GM12878 (cell line): Measurements from ENCODE around the gene PRR15L.

ENCODE experiments used
- BRCA1 ChIP-seq: IDR thresholded peaks from 2 replicates; pipeline ENCODE4 v1.6.1; 2011; ENCODE audit warnings: low read depth, low read length, improper control_type of control experiment
- CREB1 ChIP-seq: IDR thresholded peaks from 2 replicates; pipeline ENCODE4 v1.6.1; 2012; ENCODE audit warnings: low read depth, mild to moderate bottlenecking, inconsistent platforms
- EGR1 ChIP-seq, 2 experiments: IDR thresholded peaks; 1 replicate in 1 of 2; 2 replicates in 1 of 2; pipeline ENCODE4 v1.6.1; 2011 to 2012; ENCODE audit warnings: low read depth in 2 of 2, low read length in 2 of 2, borderline replicate concordance in 1 of 2, mild to moderate bottlenecking in 1 of 2, moderate library complexity in 1 of 2
- JUND ChIP-seq: IDR thresholded peaks from 2 replicates; pipeline ENCODE4 v1.6.1; 2012; ENCODE audit warnings: low read depth, mild to moderate bottlenecking, low read length, improper control_type of control experiment, moderate library complexity
- MEF2B ChIP-seq: fragments of 450-650 bp; IDR thresholded peaks from 2 replicates; pipeline ENCODE4 v1.6.1; 2018; ENCODE audit warnings: mild to moderate bottlenecking, moderate library complexity; ENCODE audit not compliant: partially characterized antibody, poor library complexity, severe bottlenecking
- MYC ChIP-seq: IDR thresholded peaks from 2 replicates; pipeline ENCODE4 v1.6.1; 2011; ENCODE audit warnings: mild to moderate bottlenecking, low read length, moderate library complexity, inconsistent platforms; ENCODE audit not compliant: insufficient read depth, insufficient replicate concordance, insufficient read length, severe bottlenecking
- POU2F2 ChIP-seq: IDR thresholded peaks from 3 replicates; pipeline ENCODE4 v1.6.1; 2011; ENCODE audit warnings: low read depth, mild to moderate bottlenecking, low read length, borderline replicate concordance
- SMARCA5 ChIP-seq: fragments of 450-650 bp; IDR thresholded peaks from 2 replicates; pipeline ENCODE4 v1.6.1; 2017; ENCODE audit warnings: mild to moderate bottlenecking
- USF2 ChIP-seq: IDR thresholded peaks from 2 replicates; pipeline ENCODE4 v1.6.1; 2011; ENCODE audit warnings: low read depth, low read length, improper control_type of control experiment, borderline replicate concordance
- TF ChIP-seq, protein P1 (sequence below), 3 experiments: IDR thresholded peaks in 2 of 3; conservative IDR thresholded peaks in 1 of 3; 2 replicates each; pipeline ENCODE4 v1.5.1; 2011; ENCODE audit warnings: low read depth in 3 of 3, low read length in 3 of 3, mild to moderate bottlenecking in 3 of 3, control low read depth in 2 of 3, moderate library complexity in 2 of 3, inconsistent platforms in 1 of 3, mixed read lengths in 1 of 3; ENCODE audit not compliant: control insufficient read depth in 2 of 3, insufficient read depth in 1 of 3; ENCODE audit errors: extremely low read depth in 1 of 3
- TF ChIP-seq, protein P2 (sequence below): IDR thresholded peaks from 2 replicates; pipeline ENCODE4 v1.6.1; 2012; ENCODE audit warnings: low read depth, low read length, improper control_type of control experiment
- TF ChIP-seq, protein P3 (sequence below): IDR thresholded peaks from 2 replicates; pipeline ENCODE4 v1.6.1; 2012; ENCODE audit warnings: mild to moderate bottlenecking, low read depth, low read length

- TF ChIP-seq USF2: no peak
- TF ChIP-seq MEF2B: no peak
- no peak for TF ChIP-seq BRCA1
- TF ChIP-seq, protein P1, sequence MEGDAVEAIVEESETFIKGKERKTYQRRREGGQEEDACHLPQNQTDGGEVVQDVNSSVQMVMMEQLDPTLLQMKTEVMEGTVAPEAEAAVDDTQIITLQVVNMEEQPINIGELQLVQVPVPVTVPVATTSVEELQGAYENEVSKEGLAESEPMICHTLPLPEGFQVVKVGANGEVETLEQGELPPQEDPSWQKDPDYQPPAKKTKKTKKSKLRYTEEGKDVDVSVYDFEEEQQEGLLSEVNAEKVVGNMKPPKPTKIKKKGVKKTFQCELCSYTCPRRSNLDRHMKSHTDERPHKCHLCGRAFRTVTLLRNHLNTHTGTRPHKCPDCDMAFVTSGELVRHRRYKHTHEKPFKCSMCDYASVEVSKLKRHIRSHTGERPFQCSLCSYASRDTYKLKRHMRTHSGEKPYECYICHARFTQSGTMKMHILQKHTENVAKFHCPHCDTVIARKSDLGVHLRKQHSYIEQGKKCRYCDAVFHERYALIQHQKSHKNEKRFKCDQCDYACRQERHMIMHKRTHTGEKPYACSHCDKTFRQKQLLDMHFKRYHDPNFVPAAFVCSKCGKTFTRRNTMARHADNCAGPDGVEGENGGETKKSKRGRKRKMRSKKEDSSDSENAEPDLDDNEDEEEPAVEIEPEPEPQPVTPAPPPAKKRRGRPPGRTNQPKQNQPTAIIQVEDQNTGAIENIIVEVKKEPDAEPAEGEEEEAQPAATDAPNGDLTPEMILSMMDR (IDR thresholded peaks at IDR 0.05 in 2 of 3, conservative IDR thresholded peaks at IDR 0.05 in 1 of 3; ENCODE audit: control insufficient read depth in 2 of 3, extremely low read depth in 1 of 3, insufficient read depth in 1 of 3, low read depth in 3 of 3, low read length in 3 of 3): no peak
- TF ChIP-seq SMARCA5: no peak
- no peak for TF ChIP-seq MYC
- TF ChIP-seq EGR1 (IDR thresholded peaks at IDR 0.05; ENCODE audit: borderline replicate concordance in 1 of 2, low read depth in 2 of 2, low read length in 2 of 2): no peak
- no peak for TF ChIP-seq POU2F2
- no peak for TF ChIP-seq CREB1
- TF ChIP-seq, protein P2, sequence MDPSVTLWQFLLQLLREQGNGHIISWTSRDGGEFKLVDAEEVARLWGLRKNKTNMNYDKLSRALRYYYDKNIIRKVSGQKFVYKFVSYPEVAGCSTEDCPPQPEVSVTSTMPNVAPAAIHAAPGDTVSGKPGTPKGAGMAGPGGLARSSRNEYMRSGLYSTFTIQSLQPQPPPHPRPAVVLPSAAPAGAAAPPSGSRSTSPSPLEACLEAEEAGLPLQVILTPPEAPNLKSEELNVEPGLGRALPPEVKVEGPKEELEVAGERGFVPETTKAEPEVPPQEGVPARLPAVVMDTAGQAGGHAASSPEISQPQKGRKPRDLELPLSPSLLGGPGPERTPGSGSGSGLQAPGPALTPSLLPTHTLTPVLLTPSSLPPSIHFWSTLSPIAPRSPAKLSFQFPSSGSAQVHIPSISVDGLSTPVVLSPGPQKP: no peak
- TF ChIP-seq, protein P3, sequence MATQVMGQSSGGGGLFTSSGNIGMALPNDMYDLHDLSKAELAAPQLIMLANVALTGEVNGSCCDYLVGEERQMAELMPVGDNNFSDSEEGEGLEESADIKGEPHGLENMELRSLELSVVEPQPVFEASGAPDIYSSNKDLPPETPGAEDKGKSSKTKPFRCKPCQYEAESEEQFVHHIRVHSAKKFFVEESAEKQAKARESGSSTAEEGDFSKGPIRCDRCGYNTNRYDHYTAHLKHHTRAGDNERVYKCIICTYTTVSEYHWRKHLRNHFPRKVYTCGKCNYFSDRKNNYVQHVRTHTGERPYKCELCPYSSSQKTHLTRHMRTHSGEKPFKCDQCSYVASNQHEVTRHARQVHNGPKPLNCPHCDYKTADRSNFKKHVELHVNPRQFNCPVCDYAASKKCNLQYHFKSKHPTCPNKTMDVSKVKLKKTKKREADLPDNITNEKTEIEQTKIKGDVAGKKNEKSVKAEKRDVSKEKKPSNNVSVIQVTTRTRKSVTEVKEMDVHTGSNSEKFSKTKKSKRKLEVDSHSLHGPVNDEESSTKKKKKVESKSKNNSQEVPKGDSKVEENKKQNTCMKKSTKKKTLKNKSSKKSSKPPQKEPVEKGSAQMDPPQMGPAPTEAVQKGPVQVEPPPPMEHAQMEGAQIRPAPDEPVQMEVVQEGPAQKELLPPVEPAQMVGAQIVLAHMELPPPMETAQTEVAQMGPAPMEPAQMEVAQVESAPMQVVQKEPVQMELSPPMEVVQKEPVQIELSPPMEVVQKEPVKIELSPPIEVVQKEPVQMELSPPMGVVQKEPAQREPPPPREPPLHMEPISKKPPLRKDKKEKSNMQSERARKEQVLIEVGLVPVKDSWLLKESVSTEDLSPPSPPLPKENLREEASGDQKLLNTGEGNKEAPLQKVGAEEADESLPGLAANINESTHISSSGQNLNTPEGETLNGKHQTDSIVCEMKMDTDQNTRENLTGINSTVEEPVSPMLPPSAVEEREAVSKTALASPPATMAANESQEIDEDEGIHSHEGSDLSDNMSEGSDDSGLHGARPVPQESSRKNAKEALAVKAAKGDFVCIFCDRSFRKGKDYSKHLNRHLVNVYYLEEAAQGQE: no peak
- no peak for TF ChIP-seq JUND
These were observed 28.8 kb upstream of the PRR15L start for GRCh38 chr17:47986520-47986919.
